Effector memory CD4-positive, alpha-beta T cell (primary cell): ENCODE measurements around the gene TMEFF2.

ENCODE experiments used
- DNase-seq, 3 donors: peaks; one replicate each; pipeline ENCODE4 v3.0.0-alpha.2; 2020
- H3K27ac ChIP-seq: 2 replicates; pipeline ENCODE4 v1.7.0; 2013; ENCODE audit warnings: mild to moderate bottlenecking, low read length, moderate library complexity; ENCODE audit not compliant: insufficient read depth, poor library complexity, severe bottlenecking
- H3K27me3 ChIP-seq: replicated peaks from 2 replicates; pipeline ENCODE4 v1.7.0; 2013; ENCODE audit warnings: mild to moderate bottlenecking, low read length; ENCODE audit not compliant: insufficient read depth, control insufficient read depth, poor library complexity, severe bottlenecking
- H3K36me3 ChIP-seq: 2 replicates; pipeline ENCODE4 v1.7.0; 2013; ENCODE audit warnings: mild to moderate bottlenecking, low read length, moderate library complexity; ENCODE audit not compliant: control insufficient read depth, insufficient read depth
- H3K4me1 ChIP-seq: 2 replicates; pipeline ENCODE4 v1.7.0; 2013; ENCODE audit warnings: low read length, mild to moderate bottlenecking; ENCODE audit not compliant: control insufficient read depth, insufficient read depth, poor library complexity, severe bottlenecking
- H3K4me3 ChIP-seq: 2 replicates; pipeline ENCODE4 v1.7.0; 2013; ENCODE audit warnings: low read length, low read depth, mild to moderate bottlenecking; ENCODE audit not compliant: insufficient read depth, poor library complexity, severe bottlenecking
- H3K9me3 ChIP-seq: 2 replicates; pipeline ENCODE4 v1.7.0; 2013; ENCODE audit warnings: mild to moderate bottlenecking, low read length, moderate library complexity; ENCODE audit not compliant: control insufficient read depth

TMEFF2 gene

GRCh38 chr2:192049362-192049761 is 145.4 kb downstream of the TMEFF2 start:
- H3K4me1 ChIP-seq, result no peaks in the 10 kb centered on the region
- no peaks in the 10 kb centered on the region for H3K36me3 ChIP-seq
- no peak overlapping the region for H3K4me3 ChIP-seq
- no peaks in the 10 kb centered on the region for H3K27me3 ChIP-seq
- no peak overlapping the region for H3K27ac ChIP-seq
- H3K9me3 ChIP-seq, result no peaks in the 10 kb centered on the region
- DNase-seq, result no peak

DNA sequence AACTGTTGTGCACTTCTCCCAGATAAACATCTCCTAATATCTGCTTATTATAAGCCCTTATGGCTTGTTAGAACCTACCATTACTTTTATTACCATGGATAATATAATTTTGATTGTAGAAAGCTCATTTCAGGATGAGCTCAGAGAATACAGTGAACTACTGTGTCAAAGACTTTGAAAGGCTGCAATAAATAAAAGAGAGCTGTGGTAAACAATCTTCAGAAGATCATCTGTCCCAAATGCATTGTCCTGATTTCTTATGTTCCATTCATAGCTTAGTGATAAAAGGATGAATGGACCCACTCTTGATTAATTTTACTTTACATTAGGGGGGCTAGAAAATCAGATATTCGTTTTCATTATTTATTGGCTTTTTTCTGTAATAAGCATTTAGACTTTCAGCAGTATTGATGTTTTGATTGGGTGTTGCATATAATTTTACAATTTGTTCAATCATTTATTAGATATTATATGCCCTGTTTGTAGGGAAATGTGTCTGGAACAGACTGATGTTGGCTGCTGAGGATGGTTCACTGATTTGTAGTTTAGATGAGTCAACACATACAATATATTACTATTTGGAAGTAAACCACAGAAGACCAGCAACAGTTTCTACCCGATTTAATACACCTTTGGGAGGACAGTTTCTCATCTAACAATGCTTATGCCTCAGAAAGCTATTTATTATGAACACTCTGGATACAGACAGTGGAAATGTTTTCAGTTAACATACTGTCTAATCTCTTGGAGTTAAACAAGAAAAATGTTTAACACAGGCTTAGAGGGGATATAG is 147.2 kb downstream of the TMEFF2 start:
- H3K27ac ChIP-seq, result no peak overlapping the region
- no peak for DNase-seq
- no peaks in the 10 kb centered on the region for H3K4me1 ChIP-seq
- no peaks in the 10 kb centered on the region for H3K36me3 ChIP-seq
- no peaks in the 10 kb centered on the region for H3K9me3 ChIP-seq
- H3K27me3 ChIP-seq, result no peaks in the 10 kb centered on the region
- no peak overlapping the region for H3K4me3 ChIP-seq

DNA sequence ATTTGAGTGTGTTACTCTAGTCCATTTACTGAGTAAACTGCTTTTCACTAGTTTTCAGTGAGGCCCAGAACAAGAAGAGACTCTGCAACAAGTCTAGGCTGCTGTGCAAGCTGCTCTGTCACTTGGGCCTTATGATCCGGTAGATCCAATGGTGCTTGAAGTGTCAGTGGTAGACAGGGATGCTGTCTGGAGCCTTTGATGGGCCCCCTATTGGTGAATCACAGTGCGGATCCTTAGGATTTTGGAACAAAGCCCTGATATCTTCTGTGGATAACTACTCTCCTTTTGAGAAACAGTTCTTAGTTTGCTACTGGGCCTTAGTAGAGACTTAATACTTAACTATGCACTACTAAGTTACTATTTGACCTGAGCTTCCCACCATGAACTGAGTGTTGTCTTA is 150.2 kb downstream of the TMEFF2 start:
- H3K36me3 ChIP-seq, result no peaks in the 10 kb centered on the region
- no peaks in the 10 kb centered on the region for H3K9me3 ChIP-seq
- no peaks in the 10 kb centered on the region for H3K4me1 ChIP-seq
- no peak overlapping the region for H3K27ac ChIP-seq
- H3K4me3 ChIP-seq, result no peak overlapping the region
- no peaks in the 10 kb centered on the region for H3K27me3 ChIP-seq
- no peak for DNase-seq

DNA sequence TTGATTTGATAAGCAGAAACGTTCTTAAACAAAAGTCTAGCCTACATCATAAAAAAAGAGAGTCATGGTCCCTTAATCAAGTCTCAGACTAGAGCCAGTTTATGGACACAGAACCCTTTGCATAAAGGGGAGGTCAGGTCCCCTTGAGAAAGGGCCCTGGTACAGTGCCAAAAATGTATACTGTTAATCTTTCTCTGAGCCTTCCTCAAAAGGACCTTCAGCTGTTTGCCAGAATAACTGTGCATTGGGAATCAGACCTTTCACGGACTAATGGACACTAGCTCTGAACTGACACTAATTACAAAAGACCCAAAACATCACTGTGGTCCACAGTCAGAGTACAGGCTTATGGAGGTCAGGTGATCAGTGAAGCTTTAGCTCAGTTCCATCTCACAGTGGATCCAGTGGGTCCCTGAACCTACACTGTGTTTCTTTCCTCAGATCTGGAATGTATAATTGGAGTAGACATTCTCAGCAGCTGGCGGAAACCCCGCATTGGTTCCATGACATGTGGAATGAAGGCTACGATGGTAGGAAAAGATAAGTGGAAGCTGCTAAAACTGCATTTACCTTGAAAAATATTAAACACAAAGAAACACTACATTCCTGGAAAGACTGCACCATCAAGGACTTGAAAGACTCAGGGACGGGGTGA is 151.4 kb downstream of the TMEFF2 start:
- no peak for DNase-seq
- H3K27ac ChIP-seq, result no peak overlapping the region
- no peaks in the 10 kb centered on the region for H3K27me3 ChIP-seq
- no peak overlapping the region for H3K4me3 ChIP-seq
- no peaks in the 10 kb centered on the region for H3K4me1 ChIP-seq
- no peaks in the 10 kb centered on the region for H3K9me3 ChIP-seq
- no peaks in the 10 kb centered on the region for H3K36me3 ChIP-seq

DNA sequence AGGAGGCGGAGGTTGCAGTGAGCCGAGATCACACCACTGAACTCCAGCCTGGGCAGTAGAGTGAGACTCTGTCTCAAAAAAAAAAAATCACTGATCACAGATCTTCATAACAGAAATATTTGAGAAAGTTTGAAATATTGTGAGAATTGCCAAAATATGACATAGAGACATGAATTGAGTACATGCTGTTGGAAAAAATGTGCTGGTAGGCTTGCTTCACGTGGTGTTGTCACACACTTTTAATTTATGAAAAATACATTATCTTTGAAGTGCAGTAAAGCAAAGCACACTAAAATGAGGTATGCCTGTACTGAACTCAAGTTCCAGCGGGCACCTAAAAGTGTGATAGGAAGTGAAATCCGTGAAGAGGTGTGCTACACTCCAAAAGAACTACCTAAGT is 152.6 kb downstream of the TMEFF2 start:
- no peak overlapping the region for H3K27ac ChIP-seq
- no peaks in the 10 kb centered on the region for H3K9me3 ChIP-seq
- H3K27me3 ChIP-seq, result no peaks in the 10 kb centered on the region
- no peaks in the 10 kb centered on the region for H3K4me1 ChIP-seq
- DNase-seq, result no peak
- H3K4me3 ChIP-seq, result no peak overlapping the region
- H3K36me3 ChIP-seq, result no peaks in the 10 kb centered on the region

GRCh38 chr2:192038110-192038509 is 156.6 kb downstream of the TMEFF2 start:
- H3K9me3 ChIP-seq, result no peaks in the 10 kb centered on the region
- H3K4me1 ChIP-seq, result no peaks in the 10 kb centered on the region
- DNase-seq, result no peak
- H3K27ac ChIP-seq, result no peak overlapping the region
- no peaks in the 10 kb centered on the region for H3K36me3 ChIP-seq
- H3K27me3 ChIP-seq, result no peaks in the 10 kb centered on the region
- no peak overlapping the region for H3K4me3 ChIP-seq

DNA sequence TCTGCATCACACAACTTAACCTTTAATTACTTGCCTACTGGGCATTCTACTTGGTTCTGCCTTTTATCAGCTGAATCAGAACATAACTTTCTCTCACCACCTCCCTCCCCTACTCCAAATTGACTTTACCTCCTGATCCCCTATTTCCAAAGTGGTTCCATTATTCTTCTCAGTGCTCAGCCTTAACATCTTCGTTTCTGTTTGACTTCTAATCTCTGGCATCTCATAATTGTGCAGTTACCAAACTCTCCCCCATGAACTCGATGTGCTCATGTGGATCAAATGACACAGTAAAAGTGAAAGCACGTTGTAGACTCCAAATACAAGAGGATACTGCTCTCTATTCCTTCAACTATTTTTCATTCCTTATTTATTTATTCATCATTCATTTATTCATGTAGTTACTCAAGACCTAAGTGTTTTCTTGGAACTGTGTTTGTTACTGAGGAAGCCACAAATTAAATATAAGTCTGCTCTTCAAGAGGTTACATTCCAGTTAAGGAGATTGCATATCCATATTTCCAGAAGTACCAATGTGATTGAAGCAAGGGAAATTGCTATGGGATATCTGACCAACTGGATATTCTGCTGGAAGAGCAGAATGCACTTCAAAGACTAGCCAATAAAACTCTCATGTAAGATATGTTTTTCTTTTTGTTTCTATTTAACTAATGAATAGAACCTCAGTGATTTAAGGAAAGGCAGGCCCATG is 158.8 kb downstream of the TMEFF2 start:
- H3K9me3 ChIP-seq, result no peaks in the 10 kb centered on the region
- no peak for DNase-seq
- no peak overlapping the region for H3K4me3 ChIP-seq
- H3K4me1 ChIP-seq, result no peaks in the 10 kb centered on the region
- no peak overlapping the region for H3K27ac ChIP-seq
- H3K27me3 ChIP-seq, result no peaks in the 10 kb centered on the region
- H3K36me3 ChIP-seq, result no peaks in the 10 kb centered on the region

DNA sequence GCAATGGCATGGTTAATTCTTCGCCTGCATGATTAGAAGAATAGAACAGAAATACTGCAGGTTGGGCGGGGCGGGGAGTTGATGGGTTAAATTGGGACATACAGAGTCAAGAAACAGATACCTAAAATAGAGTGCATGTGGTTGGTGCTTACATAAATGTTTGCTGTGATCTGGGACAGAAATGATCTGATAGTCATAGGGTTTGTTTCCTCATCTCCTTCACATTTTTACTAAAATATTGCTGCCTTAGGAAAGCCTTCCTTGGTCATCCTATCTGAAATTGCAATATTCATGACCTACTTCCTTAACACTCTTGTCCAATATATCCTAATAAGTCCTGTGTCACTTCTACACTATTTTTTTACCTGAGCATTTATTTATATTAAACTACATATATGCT is 163.9 kb downstream of the TMEFF2 start:
- DNase-seq, result no peak
- Histone ChIP-seq H3K27me3 (no peaks in the 10 kb centered on the region), H3K9me3 (no peaks in the 10 kb centered on the region), H3K27ac (no peak overlapping the region), H3K36me3 (no peaks in the 10 kb centered on the region), H3K4me1 (no peaks in the 10 kb centered on the region), H3K4me3 (no peak overlapping the region)

DNA sequence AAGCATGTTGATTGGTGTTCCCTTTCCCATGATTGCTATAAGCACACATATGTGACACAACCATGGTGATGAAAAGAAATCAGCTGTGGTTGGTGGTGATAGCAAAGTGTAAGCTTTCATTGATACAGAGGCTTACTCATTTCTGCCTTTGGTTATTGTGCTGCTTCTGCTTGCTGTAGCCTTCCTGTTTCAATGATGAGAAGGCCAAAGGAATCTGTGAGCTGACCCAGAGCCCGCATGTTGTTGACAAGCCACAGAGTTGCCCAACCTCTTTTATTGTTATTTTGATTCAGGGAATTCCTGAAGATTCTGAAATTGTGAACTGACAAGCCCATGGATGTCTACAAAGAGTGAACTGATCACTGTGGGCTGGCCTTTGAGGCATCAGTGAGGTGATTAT is 164.4 kb downstream of the TMEFF2 start:
- DNase-seq, result no peak
- H3K27ac ChIP-seq, result no peak overlapping the region
- H3K9me3 ChIP-seq, result no peaks in the 10 kb centered on the region
- H3K27me3 ChIP-seq, result no peaks in the 10 kb centered on the region
- H3K4me1 ChIP-seq, result no peaks in the 10 kb centered on the region
- H3K36me3 ChIP-seq, result no peaks in the 10 kb centered on the region
- H3K4me3 ChIP-seq, result no peak overlapping the region

GRCh38 chr2:192029089-192029488 is 165.6 kb downstream of the TMEFF2 start:
- Histone ChIP-seq H3K27me3 (no peaks in the 10 kb centered on the region), H3K27ac (no peak overlapping the region), H3K36me3 (no peaks in the 10 kb centered on the region), H3K4me1 (no peaks in the 10 kb centered on the region), H3K4me3 (no peak overlapping the region), H3K9me3 (no peaks in the 10 kb centered on the region)
- no peak for DNase-seq
